Central memory CD8-positive, alpha-beta T cell (primary cell): ENCODE results near the gene ZNRD2.

Source experiments
- ATAC-seq: fragments of 150-1000 bp; cut with Tn5 transposase; replicated peaks from 2 replicates; pipeline ENCODE4 v1.10.0; 2022; ENCODE audit warnings: mild to moderate bottlenecking, moderate FRiP score, moderate number of reproducible peaks; ENCODE audit not compliant: poor library complexity, severe bottlenecking; ENCODE audit errors: extremely low read depth
- DNase-seq, 2 donors: peaks; one replicate each; pipeline ENCODE4 v3.0.0; 2021; ENCODE audit warnings: low spot score in 2 of 2
- H3K27ac Mint-ChIP-seq: one replicate; pipeline ENCODE4 v1.8.0; 2022; ENCODE audit warnings: low read depth, mild to moderate bottlenecking, moderate library complexity, mixed read lengths
- H3K27me3 Mint-ChIP-seq: one replicate; pipeline ENCODE4 v1.8.0; 2022; ENCODE audit warnings: mixed read lengths
- H3K36me3 Mint-ChIP-seq: one replicate; pipeline ENCODE4 v1.8.0; 2022; ENCODE audit warnings: mild to moderate bottlenecking, moderate library complexity, mixed read lengths; ENCODE audit not compliant: insufficient read depth
- H3K4me1 Mint-ChIP-seq: one replicate; pipeline ENCODE4 v1.8.0; 2022; ENCODE audit warnings: mixed read lengths
- H3K4me3 Mint-ChIP-seq: one replicate; pipeline ENCODE4 v1.8.0; 2022; ENCODE audit warnings: mild to moderate bottlenecking, moderate library complexity, mixed read lengths
- H3K9me3 Mint-ChIP-seq: one replicate; pipeline ENCODE4 v1.8.0; 2022; ENCODE audit warnings: mixed read lengths

Gene ZNRD2

GRCh38 chr11:65584106-65584505 is 13.8 kb downstream of the ZNRD2 start:
- no peak overlapping the region for H3K27ac Mint-ChIP-seq
- H3K4me3 Mint-ChIP-seq = no peak overlapping the region

GRCh38 chr11:65584723-65585171 is 14.5 kb downstream of the ZNRD2 start:
- peaks cover 22% of the 10 kb centered on the region for H3K36me3 Mint-ChIP-seq
- H3K27ac Mint-ChIP-seq = no peak overlapping the region
- ATAC-seq = no peak

More at GRCh38 chr11:65584106-65584505, 13.8 kb downstream of the ZNRD2 start:
- Mint-ChIP-seq H3K27me3 (no peaks in the 10 kb centered on the region), H3K36me3 (peaks cover 26% of the 10 kb centered on the region), H3K4me1 (peaks cover 58% of the 10 kb centered on the region), H3K9me3 (no peaks in the 10 kb centered on the region)
- ATAC-seq (no peak), DNase-seq (no peak)

GRCh38 chr11:65585396-65586246 is 15.3 kb downstream of the ZNRD2 start:
- H3K4me3 Mint-ChIP-seq = peak overlapping the region; percentile 11
- H3K36me3 Mint-ChIP-seq = peaks cover 24% of the 10 kb centered on the region
- peaks cover 54% of the 10 kb centered on the region for H3K4me1 Mint-ChIP-seq
- no peaks in the 10 kb centered on the region for H3K9me3 Mint-ChIP-seq
- no peak for ATAC-seq
- no peak for DNase-seq
- no peak overlapping the region for H3K27ac Mint-ChIP-seq
- H3K27me3 Mint-ChIP-seq = no peaks in the 10 kb centered on the region

More at GRCh38 chr11:65584723-65585171, 14.5 kb downstream of the ZNRD2 start:
- Mint-ChIP-seq H3K27me3 (no peaks in the 10 kb centered on the region), H3K9me3 (no peaks in the 10 kb centered on the region), H3K4me1 (peaks cover 56% of the 10 kb centered on the region), H3K4me3 (no peak overlapping the region)
- DNase-seq = no peak

- no peak for ATAC-seq
- no peak for DNase-seq
- H3K4me1 Mint-ChIP-seq = peaks cover 54% of the 10 kb centered on the region
- peak overlapping the region; percentile 11 for H3K4me3 Mint-ChIP-seq
- H3K27me3 Mint-ChIP-seq = no peaks in the 10 kb centered on the region
- H3K9me3 Mint-ChIP-seq = no peaks in the 10 kb centered on the region
- H3K27ac Mint-ChIP-seq = no peak overlapping the region
- peaks cover 20% of the 10 kb centered on the region for H3K36me3 Mint-ChIP-seq
Measured at GRCh38 chr11:65586247-65586630, 16.0 kb downstream of the ZNRD2 start.

GRCh38 chr11:65586676-65587075 is 16.4 kb downstream of the ZNRD2 start:
- Mint-ChIP-seq H3K36me3 (peaks cover 21% of the 10 kb centered on the region), H3K4me1 (peaks cover 51% of the 10 kb centered on the region), H3K27me3 (no peaks in the 10 kb centered on the region), H3K4me3 (peak overlapping the region; percentile 11), H3K27ac (no peak overlapping the region), H3K9me3 (no peaks in the 10 kb centered on the region)
- no peak for DNase-seq
- no peak for ATAC-seq

GRCh38 chr11:65588199-65589054 is 18.1 kb downstream of the ZNRD2 start:
- no peaks in the 10 kb centered on the region for H3K9me3 Mint-ChIP-seq
- H3K4me1 Mint-ChIP-seq = peaks cover 34% of the 10 kb centered on the region
- H3K36me3 Mint-ChIP-seq = peaks cover 20% of the 10 kb centered on the region
- ATAC-seq (peak; percentile 90), DNase-seq (peak; percentile 62 to 71)
- peak overlapping the region; percentile 87 for H3K27ac Mint-ChIP-seq
- H3K4me3 Mint-ChIP-seq = peak overlapping the region; percentile 60
- H3K27me3 Mint-ChIP-seq = no peaks in the 10 kb centered on the region

GRCh38 chr11:65589444-65590239 is 19.4 kb downstream of the ZNRD2 start:
- no peaks in the 10 kb centered on the region for H3K27me3 Mint-ChIP-seq
- H3K4me3 Mint-ChIP-seq = no peak overlapping the region
- ATAC-seq (peak; percentile 21), DNase-seq (no peak)
- peaks cover 28% of the 10 kb centered on the region for H3K4me1 Mint-ChIP-seq
- peaks cover 18% of the 10 kb centered on the region for H3K36me3 Mint-ChIP-seq
- H3K27ac Mint-ChIP-seq = peak overlapping the region; percentile 87
- no peaks in the 10 kb centered on the region for H3K9me3 Mint-ChIP-seq

GRCh38 chr11:65590240-65590738 is 20.0 kb downstream of the ZNRD2 start:
- peaks cover 21% of the 10 kb centered on the region for H3K36me3 Mint-ChIP-seq
- H3K9me3 Mint-ChIP-seq = no peaks in the 10 kb centered on the region
- H3K4me1 Mint-ChIP-seq = peaks cover 33% of the 10 kb centered on the region
- peak overlapping the region; percentile 72 for H3K27ac Mint-ChIP-seq
- no peaks in the 10 kb centered on the region for H3K27me3 Mint-ChIP-seq
- no peak overlapping the region for H3K4me3 Mint-ChIP-seq
- no peak for ATAC-seq
- no peak for DNase-seq

- Mint-ChIP-seq H3K27me3 (no peaks in the 10 kb centered on the region), H3K27ac (no peak overlapping the region), H3K4me3 (no peak overlapping the region), H3K9me3 (no peaks in the 10 kb centered on the region), H3K4me1 (peaks cover 31% of the 10 kb centered on the region), H3K36me3 (peaks cover 23% of the 10 kb centered on the region)
- DNase-seq (no peak), ATAC-seq (no peak)
Measured at GRCh38 chr11:65591939-65592857, 21.9 kb downstream of the ZNRD2 start.

- Mint-ChIP-seq H3K27me3 (no peaks in the 10 kb centered on the region), H3K27ac (no peak overlapping the region), H3K4me3 (no peak overlapping the region), H3K9me3 (no peaks in the 10 kb centered on the region), H3K4me1 (peaks cover 23% of the 10 kb centered on the region), H3K36me3 (peaks cover 26% of the 10 kb centered on the region)
- ATAC-seq (no peak), DNase-seq (no peak)
Measured at GRCh38 chr11:65592858-65593517, 22.7 kb downstream of the ZNRD2 start.
